PC-9 (cell line): Measurements from ENCODE around the gene ATCAY. TPM values are rescaled to one million over a fixed set of nuclear protein-coding genes. Genes with fewer than 3 reads are reported as not detected.
"Not testable (repeated sequence)": the region's sequence is repeated elsewhere in the genome, so short reads cannot be mapped to it uniquely, and the experiment has no call there.

Source experiments
- BruUV-seq: library from RNA; stranded (reverse); fragments of 400-500 nt; replicated peaks from 2 replicates; lab custom pipeline; 2021; lab: Mats Ljungman, UMichigan
- CTCF ChIA-PET: fragments of 300-600 bp; sonication (Branson Sonifier 250); formaldehyde crosslinking; loops from one replicate; lab custom pipeline; 2022; ENCODE audit warnings: antibody characterized with exemption; lab: Charles Lee
- POLR2A ChIA-PET: fragments of 300-600 bp; sonication (Branson Sonifier 250); formaldehyde crosslinking; loops from one replicate; lab custom pipeline; 2022; ENCODE audit warnings: antibody characterized with exemption; ENCODE audit not compliant: unreplicated experiment; lab: Charles Lee
- DNase-seq, 2 experiments: peaks; one replicate each; pipeline versions ENCODE4 v3.0.0 to v3.0.0-alpha.2; 2015 to 2022; ENCODE audit warnings: mixed read lengths in 1 of 2
- H2AFZ ChIP-seq: fragments of 200-600 bp; sonication (generic); 2 replicates; pipeline ENCODE4 v1.8.1; 2017; ENCODE audit warnings: antibody characterized with exemption
- H3F3A ChIP-seq: fragments of 200-600 bp; sonication (generic); 2 replicates; pipeline ENCODE4 v1.8.1; 2017; ENCODE audit warnings: antibody characterized with exemption, mild to moderate bottlenecking, low read depth; ENCODE audit not compliant: insufficient read depth
- H3K27ac ChIP-seq: fragments of 200-600 bp; sonication (generic); 2 replicates; pipeline ENCODE4 v1.6.1; 2016; ENCODE audit warnings: mixed run types
- H3K27me3 ChIP-seq: fragments of 200-600 bp; sonication (generic); 2 replicates; pipeline ENCODE4 v1.6.1; 2016; ENCODE audit warnings: low read depth, mixed run types; ENCODE audit not compliant: insufficient read depth
- H3K36me3 ChIP-seq: fragments of 200-600 bp; sonication (generic); 2 replicates; pipeline ENCODE4 v1.6.1; 2016; ENCODE audit warnings: low read depth, mixed run types
- H3K4me1 ChIP-seq: fragments of 200-600 bp; sonication (generic); replicated peaks from 2 replicates; pipeline ENCODE4 v1.6.1; 2016; ENCODE audit warnings: mixed run types; ENCODE audit not compliant: insufficient read depth
- H3K4me2 ChIP-seq: fragments of 200-600 bp; sonication (generic); 2 replicates; pipeline ENCODE4 v1.6.1; 2017; ENCODE audit warnings: mixed run types
- H3K4me3 ChIP-seq: fragments of 200-600 bp; sonication (generic); 2 replicates; pipeline ENCODE4 v1.6.1; 2016; ENCODE audit warnings: mixed run types
- H3K79me2 ChIP-seq: fragments of 200-600 bp; sonication (generic); 2 replicates; pipeline ENCODE4 v1.6.1; 2017; ENCODE audit warnings: low read depth, mixed run types
- H3K9me2 ChIP-seq: fragments of 200-600 bp; sonication (generic); 2 replicates; pipeline ENCODE4 v1.8.1; 2017; ENCODE audit warnings: mild to moderate bottlenecking; ENCODE audit not compliant: insufficient read depth
- H3K9me3 ChIP-seq: fragments of 200-600 bp; sonication (generic); 2 replicates; pipeline ENCODE4 v1.8.1; 2016; ENCODE audit warnings: low read depth; ENCODE audit not compliant: insufficient read depth
- H4K20me1 ChIP-seq: fragments of 200-600 bp; sonication (generic); 2 replicates; pipeline ENCODE4 v1.8.1; 2017; ENCODE audit not compliant: insufficient read depth
- EZH2 ChIP-seq: fragments of 200-600 bp; sonication (generic); IDR thresholded peaks from 2 replicates; pipeline ENCODE4 v1.8.0; 2017; ENCODE audit warnings: antibody characterized with exemption, low read depth
- intact Hi-C: fragments of 100-400 bp; cut with micrococcal nuclease; formaldehyde crosslinking; loops from one replicate; pipeline ENCODE4 v1.10.0; 2022; ENCODE audit not compliant: unreplicated experiment
- total RNA-seq: library from RNA; stranded (reverse); gene quantifications from 2 replicates; pipeline ENCODE4 v1.2.3, GENCODE V29; 2021
- TF ChIP-seq, protein P1 (sequence below): fragments of 200-600 bp; sonication (generic); conservative IDR thresholded peaks from 2 replicates; pipeline ENCODE4 v1.6.1; 2017; ENCODE audit warnings: mixed run types, antibody characterized with exemption, mild to moderate bottlenecking, moderate library complexity

ATCAY gene
- total RNA-seq, 1 experiment from 2014 or later: not detected

DNA sequence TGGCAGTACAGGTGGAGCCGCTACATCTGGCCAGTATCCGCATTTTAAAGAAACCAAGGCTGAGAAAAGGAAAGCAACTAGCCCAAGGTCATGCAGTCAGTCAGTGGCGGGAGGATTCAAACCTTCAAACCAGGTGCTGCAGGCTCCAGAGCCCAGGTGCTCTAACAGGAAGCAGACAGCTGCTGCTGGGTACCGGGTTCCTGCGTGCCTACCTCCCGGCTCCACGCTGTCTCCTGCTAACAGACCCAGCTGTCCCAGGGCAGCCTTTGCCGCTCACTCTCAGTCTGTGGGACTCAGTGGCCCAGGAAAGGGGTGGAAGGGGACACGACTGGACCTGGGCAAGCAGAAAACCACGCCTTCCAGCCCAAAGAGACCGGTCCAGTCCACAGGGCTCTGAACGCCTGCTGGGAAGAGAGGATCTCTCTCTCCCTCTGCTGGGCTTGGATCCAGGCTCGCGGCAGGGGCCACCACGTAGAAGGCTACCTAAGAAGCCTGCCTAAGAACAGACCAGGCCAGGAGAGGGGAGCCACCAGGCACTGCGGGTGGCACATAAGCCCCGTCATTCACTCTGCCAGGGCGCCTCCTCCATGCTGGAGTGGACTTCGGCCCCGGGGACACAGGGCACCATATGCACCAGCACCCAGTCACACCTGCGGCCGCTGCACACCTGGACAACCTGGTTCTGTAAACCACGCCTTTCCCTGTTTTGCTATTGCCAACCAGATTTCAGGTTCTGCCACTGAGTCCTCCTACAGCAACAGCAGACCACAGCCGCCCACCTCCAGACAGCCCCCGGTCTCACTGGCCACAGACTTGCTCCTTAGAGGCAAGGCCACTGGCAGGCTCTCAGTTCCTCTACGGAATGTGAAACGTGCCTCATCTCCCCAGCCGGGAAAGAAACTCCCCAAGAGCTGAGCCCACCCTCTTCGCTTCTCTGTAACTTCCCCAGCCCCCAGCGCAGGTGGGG is 85.8 kb downstream of the ATCAY start:
- H3K4me1 ChIP-seq: peaks cover 20% of the 10 kb centered on the region
- H2AFZ ChIP-seq: no peak overlapping the region
- H3F3A ChIP-seq: peaks cover 23% of the 10 kb centered on the region; the same call in 1 of the 2 replicates
- no peak for TF ChIP-seq EZH2
- TF ChIP-seq, protein P1, sequence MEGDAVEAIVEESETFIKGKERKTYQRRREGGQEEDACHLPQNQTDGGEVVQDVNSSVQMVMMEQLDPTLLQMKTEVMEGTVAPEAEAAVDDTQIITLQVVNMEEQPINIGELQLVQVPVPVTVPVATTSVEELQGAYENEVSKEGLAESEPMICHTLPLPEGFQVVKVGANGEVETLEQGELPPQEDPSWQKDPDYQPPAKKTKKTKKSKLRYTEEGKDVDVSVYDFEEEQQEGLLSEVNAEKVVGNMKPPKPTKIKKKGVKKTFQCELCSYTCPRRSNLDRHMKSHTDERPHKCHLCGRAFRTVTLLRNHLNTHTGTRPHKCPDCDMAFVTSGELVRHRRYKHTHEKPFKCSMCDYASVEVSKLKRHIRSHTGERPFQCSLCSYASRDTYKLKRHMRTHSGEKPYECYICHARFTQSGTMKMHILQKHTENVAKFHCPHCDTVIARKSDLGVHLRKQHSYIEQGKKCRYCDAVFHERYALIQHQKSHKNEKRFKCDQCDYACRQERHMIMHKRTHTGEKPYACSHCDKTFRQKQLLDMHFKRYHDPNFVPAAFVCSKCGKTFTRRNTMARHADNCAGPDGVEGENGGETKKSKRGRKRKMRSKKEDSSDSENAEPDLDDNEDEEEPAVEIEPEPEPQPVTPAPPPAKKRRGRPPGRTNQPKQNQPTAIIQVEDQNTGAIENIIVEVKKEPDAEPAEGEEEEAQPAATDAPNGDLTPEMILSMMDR: no peak
- H3K27ac ChIP-seq: no peak overlapping the region
- ChIA-PET POLR2A (no interaction called here), CTCF (no interaction called here)
- no peak overlapping the region for H3K4me3 ChIP-seq
- 0 out of 2 replicates have a peak, but pooled peaks cover 10% of the 10 kb centered on the region for H3K36me3 ChIP-seq
- intact Hi-C loops: no loop called here
- H3K9me3 ChIP-seq: no peaks in the 10 kb centered on the region
- no peaks in the 10 kb centered on the region for H3K9me2 ChIP-seq
- no peaks in the 10 kb centered on the region for H3K27me3 ChIP-seq
- peaks cover 26% of the 10 kb centered on the region for H4K20me1 ChIP-seq
- H3K4me2 ChIP-seq: no peak overlapping the region
- DNase-seq: no peak
- BruUV-seq: no TSS peak
- peaks cover 32% of the 10 kb centered on the region for H3K79me2 ChIP-seq

DNA sequence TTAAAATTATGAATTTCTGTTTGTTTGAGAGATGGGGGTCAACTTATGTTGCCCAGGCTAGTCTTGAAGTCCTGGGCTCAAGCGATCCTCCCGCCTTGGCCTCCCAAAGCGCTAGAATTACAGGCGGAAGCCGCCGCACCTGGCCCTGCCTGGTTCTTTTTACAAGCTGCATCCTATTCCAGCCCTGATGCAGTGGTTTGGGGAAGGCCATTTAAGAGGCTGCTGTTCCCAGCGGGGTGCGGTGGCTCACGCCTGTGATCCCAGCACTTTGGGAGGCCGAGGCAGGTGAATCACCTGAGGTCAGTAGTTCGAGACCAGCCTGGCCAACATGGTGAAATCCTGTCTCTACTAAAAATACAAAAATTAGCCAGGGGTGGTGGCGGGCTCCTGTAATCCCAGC is 87.5 kb downstream of the ATCAY start:
- CTCF ChIA-PET: interaction anchor here (0.5 to 1.2 kb wide), 2 partner anchors 20 to 119 kb away, joined by 3 to 12 read pairs; no protein-coding TSS in a partner anchor

DNA sequence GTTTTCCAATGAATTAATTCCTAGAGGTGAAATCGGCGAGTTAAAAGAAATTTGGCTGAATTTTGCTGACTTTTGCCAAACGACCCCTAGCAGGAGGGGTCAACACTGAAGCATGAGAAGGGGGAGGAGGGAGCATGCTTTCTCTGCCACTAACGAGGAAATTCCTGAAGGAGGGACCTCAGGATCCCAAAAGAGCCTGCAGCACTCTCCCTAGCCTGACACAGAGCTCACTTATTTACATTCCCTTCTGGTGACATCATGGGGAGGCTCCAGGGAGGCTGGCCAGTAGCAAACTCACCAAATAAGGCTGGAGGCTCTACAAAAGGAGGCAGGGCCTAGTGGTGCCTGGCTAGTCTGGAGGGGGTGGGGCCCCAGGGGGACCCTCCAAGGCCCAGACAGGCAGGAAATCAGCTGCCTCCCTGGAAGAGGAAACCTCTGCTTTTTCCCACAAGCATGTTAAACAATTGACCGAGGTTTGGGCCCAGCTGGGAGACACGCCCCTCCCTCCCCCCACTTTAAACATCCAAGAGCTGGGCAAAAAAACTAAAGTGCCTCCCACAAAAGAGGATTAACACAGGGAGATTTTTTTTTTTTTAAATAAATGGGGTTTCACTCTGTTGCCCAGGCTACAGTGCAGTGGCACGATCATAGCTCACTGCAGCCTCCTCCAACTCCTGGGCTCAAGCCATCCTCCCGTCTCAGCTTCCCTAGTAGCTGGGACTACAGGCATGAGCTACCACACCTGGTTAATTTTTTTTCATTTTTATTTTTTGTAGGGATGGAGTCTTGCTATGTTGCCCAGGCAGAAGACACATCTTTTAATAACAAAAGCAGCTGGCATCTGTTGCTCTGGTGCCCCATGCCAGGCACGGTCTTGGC is 88.3 kb downstream of the ATCAY start:
- intact Hi-C loops: loop anchor here (2.0 kb wide), 1 partner anchor 18 kb away; no protein-coding TSS in a partner anchor
- TF ChIP-seq EZH2: no peak
- TF ChIP-seq, protein P1: no peak
- H3K4me3 ChIP-seq: peak overlapping the region; percentile 81; the same call in 1 of the 2 replicates
- 0 out of 2 replicates have a peak, but pooled peaks cover 10% of the 10 kb centered on the region for H3K36me3 ChIP-seq
- no peaks in the 10 kb centered on the region for H3K9me3 ChIP-seq
- H4K20me1 ChIP-seq: peaks cover 32% of the 10 kb centered on the region
- H3K4me1 ChIP-seq: peaks cover 20% of the 10 kb centered on the region
- no peaks in the 10 kb centered on the region for H3K9me2 ChIP-seq
- peaks cover 38% of the 10 kb centered on the region; the same call in 1 of the 2 replicates for H3F3A ChIP-seq
- BruUV-seq: TSS peak; percentile 59
- no peaks in the 10 kb centered on the region for H3K27me3 ChIP-seq
- ChIA-PET POLR2A (interaction anchor here (0.5 to 1.4 kb wide), 6 partner anchors 14 to 260 kb away, joined by 3 to 40 read pairs (median 8); partner anchors contain the start of gene EEF2), CTCF (interaction anchor here (0.5 to 1.2 kb wide), 2 partner anchors 19 to 120 kb away, joined by 3 to 12 read pairs; no protein-coding TSS in a partner anchor)
- peak overlapping the region; percentile 90 for H3K27ac ChIP-seq
- no peak overlapping the region for H2AFZ ChIP-seq
- peaks cover 32% of the 10 kb centered on the region for H3K79me2 ChIP-seq
- peak overlapping the region; percentile 95 for H3K4me2 ChIP-seq
- DNase-seq: peak; percentile 86 to 93

More for the DNA sequence above, 87.5 kb downstream of the ATCAY start:
- not testable (repeated sequence) for BruUV-seq, H2AFZ ChIP-seq, H3K36me3 ChIP-seq, H3K9me3 ChIP-seq, DNase-seq, H3K9me2 ChIP-seq, H3K27me3 ChIP-seq, H3K4me3 ChIP-seq
- H3F3A ChIP-seq: peaks cover 38% of the 10 kb centered on the region; the same call in 1 of the 2 replicates
- H3K4me2 ChIP-seq: peak overlapping the region; percentile 51
- H3K4me1 ChIP-seq: peaks cover 20% of the 10 kb centered on the region
- POLR2A ChIA-PET: interaction anchor here (0.5 to 1.4 kb wide), 5 partner anchors 15 to 259 kb away, joined by 3 to 40 read pairs (median 8); partner anchors contain the start of gene EEF2
- intact Hi-C loops: loop anchor here (2.0 kb wide), 1 partner anchor 19 kb away; no protein-coding TSS in a partner anchor
- peak overlapping the region; percentile 62 for H3K27ac ChIP-seq
- H4K20me1 ChIP-seq: peaks cover 32% of the 10 kb centered on the region
- H3K79me2 ChIP-seq: peaks cover 32% of the 10 kb centered on the region
